HepG2 (cell line): ENCODE results near the gene PGA5. TPM values are rescaled to one million over a fixed set of nuclear protein-coding genes. Genes with fewer than 3 reads are reported as not detected.
A peak's percentile ranks its signal among the peaks of the same experiment; 100 is the strongest.

ENCODE experiments used
- CBX1 ChIP-seq: IDR thresholded peaks from one replicate; pipeline ENCODE4 v1.6.1; 2016; ENCODE audit warnings: antibody characterized with exemption, low read depth
- EED ChIP-seq: sonication (generic); formaldehyde crosslinking; IDR thresholded peaks from 2 replicates; pipeline ENCODE4 v1.5.0; 2020; ENCODE audit warnings: mild to moderate bottlenecking, missing genetic modification reagents
- HCFC1 ChIP-seq: fragments of 150-350 bp; IDR thresholded peaks from 2 replicates; pipeline ENCODE4 v1.6.1; 2014; ENCODE audit warnings: low read depth, low read length
- JUNB ChIP-seq: sonication (generic); formaldehyde crosslinking; IDR thresholded peaks from 2 replicates; pipeline ENCODE4 v1.8.0; 2022; ENCODE audit warnings: missing genetic modification reagents, mild to moderate bottlenecking, borderline replicate concordance
- KDM5B ChIP-seq: sonication (generic); formaldehyde crosslinking; IDR thresholded peaks from 2 replicates; pipeline ENCODE4 v1.4.0; 2020; ENCODE audit warnings: missing genetic modification reagents, mild to moderate bottlenecking, borderline replicate concordance
- KLF6 ChIP-seq: IDR thresholded peaks from 2 replicates; pipeline ENCODE4 v1.8.0; 2016; ENCODE audit warnings: missing biosample characterization, missing genetic modification reagents
- MYC ChIP-seq: sonication (generic); formaldehyde crosslinking; IDR thresholded peaks from 2 replicates; pipeline ENCODE4 v1.9.0; 2021; ENCODE audit warnings: missing genetic modification reagents, borderline replicate concordance
- PCBP2 ChIP-seq: fragments of 200-400 bp; formaldehyde crosslinking; optimal IDR thresholded peaks from 2 replicates; pipeline ENCODE3; 2018; ENCODE audit warnings: low read length, low read depth; ENCODE audit not compliant: poor library complexity, severe bottlenecking
- SMARCE1 ChIP-seq: fragments of 450-650 bp; IDR thresholded peaks from 2 replicates; pipeline ENCODE4 v1.6.1; 2017; ENCODE audit warnings: borderline replicate concordance
- TBX2 ChIP-seq: sonication (generic); formaldehyde crosslinking; IDR thresholded peaks from 2 replicates; pipeline ENCODE4 v1.5.0; 2020; ENCODE audit warnings: missing genetic modification reagents, mild to moderate bottlenecking, borderline replicate concordance
- THYN1 ChIP-seq: sonication (generic); formaldehyde crosslinking; IDR thresholded peaks from 2 replicates; pipeline ENCODE4 v1.8.1; 2023; ENCODE audit warnings: low read depth, mild to moderate bottlenecking, moderate library complexity, missing genetic modification reagents, borderline replicate concordance
- WIZ ChIP-seq: sonication (generic); formaldehyde crosslinking; IDR thresholded peaks from 2 replicates; pipeline ENCODE4 v1.5.1; 2020; ENCODE audit warnings: mild to moderate bottlenecking, missing genetic modification reagents
- ZNF296 ChIP-seq: sonication (generic); formaldehyde crosslinking; conservative IDR thresholded peaks from 2 replicates; pipeline ENCODE4 v1.5.0; 2020; ENCODE audit warnings: mild to moderate bottlenecking, missing genetic modification reagents
- ZNF562 ChIP-seq: sonication (generic); formaldehyde crosslinking; IDR thresholded peaks from 2 replicates; pipeline ENCODE4 v1.8.0; 2022; ENCODE audit warnings: missing genetic modification reagents, borderline replicate concordance
- ZSCAN20 ChIP-seq: sonication (generic); formaldehyde crosslinking; IDR thresholded peaks from 2 replicates; pipeline ENCODE4 v1.4.0; 2020; ENCODE audit warnings: missing genetic modification reagents, mild to moderate bottlenecking, borderline replicate concordance
- ZSCAN9 ChIP-seq: IDR thresholded peaks from 2 replicates; pipeline ENCODE4 v1.6.1; 2016; ENCODE audit warnings: borderline replicate concordance
- polyA plus RNA-seq, 8 experiments: library from polyadenylated mRNA; depleted of rRNA in 3 of 8; stranded (reverse) in 7 of 8; unstranded in 1 of 8; fragments of >200 nt; fragmentation: Illumina TruSeq in 4 of 8; extraction: Trizol in 4 of 8; gene quantifications; 2 replicates each; pipeline versions ENCODE4 v1.2.1 to v1.2.3, GENCODE V29; 2011 to 2016; ENCODE audit warnings: low read depth in 4 of 8, missing spikeins in 1 of 8, mixed read lengths in 1 of 8; ENCODE audit not compliant: insufficient read depth in 1 of 8
- total RNA-seq, 5 experiments: library from RNA; depleted of rRNA; stranded (reverse); fragments of >200 nt; fragmentation: Illumina TruSeq; extraction: Trizol; gene quantifications; 2 replicates each; pipeline ENCODE4 v1.2.3, GENCODE V29; 2016; ENCODE audit warnings: low read depth in 1 of 5
- TF ChIP-seq, protein P1 (sequence below): sonication (generic); formaldehyde crosslinking; IDR thresholded peaks from 2 replicates; pipeline ENCODE4 v1.5.1; 2020; ENCODE audit warnings: missing genetic modification reagents, mild to moderate bottlenecking, borderline replicate concordance
- TF ChIP-seq, protein P2 (sequence below): sonication (generic); formaldehyde crosslinking; IDR thresholded peaks from 2 replicates; pipeline ENCODE4 v1.5.1; 2020; ENCODE audit warnings: missing genetic modification reagents, mild to moderate bottlenecking, borderline replicate concordance
- TF ChIP-seq, protein P3 (sequence below): IDR thresholded peaks from 2 replicates; pipeline ENCODE4 v1.6.1; 2016; ENCODE audit warnings: low read depth, control low read depth
- TF ChIP-seq, protein P4 (sequence below): sonication (generic); formaldehyde crosslinking; IDR thresholded peaks from 2 replicates; pipeline ENCODE4 v1.4.0; 2020; ENCODE audit warnings: missing genetic modification reagents

PGA5 gene
- total and polyA plus RNA-seq, 2 of the 13 experiments (the other 11 are each of a cell fraction or from before 2014, with no cell fraction given): not detected

DNA sequence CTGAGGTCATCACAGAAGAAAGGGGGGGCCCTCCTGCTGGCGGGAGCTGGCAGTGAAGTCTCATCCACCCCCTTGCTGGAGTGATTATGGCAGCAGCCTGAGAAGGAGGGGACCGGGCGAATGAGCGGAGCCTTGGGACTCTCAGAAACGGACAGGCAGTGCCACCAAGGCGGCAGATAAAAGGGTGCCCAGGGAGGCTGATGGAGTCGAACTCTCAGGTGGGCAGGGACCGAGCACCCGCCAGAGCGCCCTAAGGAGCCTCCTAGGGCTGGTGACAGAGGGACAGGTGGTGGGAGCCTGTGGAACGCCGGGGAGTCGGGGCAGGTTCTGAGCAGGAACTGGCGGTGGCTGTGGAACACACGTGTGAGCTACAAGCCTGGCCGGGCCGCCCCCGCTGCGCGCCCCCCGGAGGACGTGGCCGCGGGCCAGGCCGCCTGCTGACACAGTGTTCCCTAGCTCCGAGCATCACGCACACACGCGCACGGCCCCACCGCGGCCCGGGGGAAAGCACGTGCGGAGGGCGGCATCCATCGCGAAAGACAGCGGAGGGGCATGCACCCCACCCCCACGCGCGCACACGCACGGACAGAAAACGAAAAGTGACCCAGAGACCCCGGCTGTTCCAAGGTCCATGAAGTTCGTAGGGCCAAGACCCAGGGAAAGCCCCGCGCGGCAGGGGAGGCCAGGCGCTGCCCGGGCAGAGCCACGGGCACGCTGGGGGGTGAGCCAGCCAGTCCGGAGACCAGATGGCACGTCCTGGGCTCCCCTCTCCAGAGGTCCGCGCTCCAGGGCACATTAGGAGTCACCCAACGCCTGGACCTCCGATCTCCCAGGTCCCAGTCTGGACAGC, 53.1 kb downstream of the PGA5 start (continued):
- TF ChIP-seq, protein P1, sequence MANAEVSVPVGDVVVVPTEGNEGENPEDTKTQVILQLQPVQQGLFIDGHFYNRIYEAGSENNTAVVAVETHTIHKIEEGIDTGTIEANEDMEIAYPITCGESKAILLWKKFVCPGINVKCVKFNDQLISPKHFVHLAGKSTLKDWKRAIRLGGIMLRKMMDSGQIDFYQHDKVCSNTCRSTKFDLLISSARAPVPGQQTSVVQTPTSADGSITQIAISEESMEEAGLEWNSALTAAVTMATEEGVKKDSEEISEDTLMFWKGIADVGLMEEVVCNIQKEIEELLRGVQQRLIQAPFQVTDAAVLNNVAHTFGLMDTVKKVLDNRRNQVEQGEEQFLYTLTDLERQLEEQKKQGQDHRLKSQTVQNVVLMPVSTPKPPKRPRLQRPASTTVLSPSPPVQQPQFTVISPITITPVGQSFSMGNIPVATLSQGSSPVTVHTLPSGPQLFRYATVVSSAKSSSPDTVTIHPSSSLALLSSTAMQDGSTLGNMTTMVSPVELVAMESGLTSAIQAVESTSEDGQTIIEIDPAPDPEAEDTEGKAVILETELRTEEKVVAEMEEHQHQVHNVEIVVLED (CRISPR knock-in tag): 0 out of 2 replicates have a peak, but pooled peaks have one; percentile 12
- TF ChIP-seq, protein P2, sequence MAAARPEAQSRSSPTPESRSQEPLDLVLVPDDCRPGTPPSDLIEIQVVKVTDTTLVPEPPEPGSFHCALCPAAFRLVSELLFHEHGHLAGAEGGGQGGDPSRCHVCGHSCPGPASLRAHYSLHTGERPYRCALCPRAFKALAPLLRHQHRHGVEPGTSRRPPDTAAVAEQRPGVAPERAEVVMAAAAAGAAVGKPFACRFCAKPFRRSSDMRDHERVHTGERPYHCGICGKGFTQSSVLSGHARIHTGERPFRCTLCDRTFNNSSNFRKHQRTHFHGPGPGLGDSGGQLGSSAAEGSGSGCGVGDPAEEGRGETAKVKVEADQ (CRISPR knock-in tag): peak; percentile 75; the same call in 1 of the 2 replicates
- TF ChIP-seq ZNF562 (no peak), PCBP2 (no peak), SMARCE1 (no peak), MYC (CRISPR knock-in tag) (peak; percentile 81; the same call in 1 of the 2 replicates), ZNF296 (CRISPR knock-in tag) (0 out of 2 replicates have a peak, but pooled peaks have one; percentile 28), ZSCAN9 (CRISPR knock-in tag) (no peak), JUNB (no peak), ZSCAN20 (CRISPR knock-in tag) (no peak), THYN1 (CRISPR knock-in tag) (no peak), KDM5B (CRISPR knock-in tag) (peak; percentile 63), HCFC1 (no peak), KLF6 (CRISPR knock-in tag) (0 out of 2 replicates have a peak, but pooled peaks have one; percentile 35), CBX1 (no peak), WIZ (CRISPR knock-in tag) (peak; percentile 68; the same call in 1 of the 2 replicates), EED (CRISPR knock-in tag) (peak; percentile 47), TBX2 (CRISPR knock-in tag) (0 out of 2 replicates have a peak, but pooled peaks have one; percentile 1)
- TF ChIP-seq, protein P3, sequence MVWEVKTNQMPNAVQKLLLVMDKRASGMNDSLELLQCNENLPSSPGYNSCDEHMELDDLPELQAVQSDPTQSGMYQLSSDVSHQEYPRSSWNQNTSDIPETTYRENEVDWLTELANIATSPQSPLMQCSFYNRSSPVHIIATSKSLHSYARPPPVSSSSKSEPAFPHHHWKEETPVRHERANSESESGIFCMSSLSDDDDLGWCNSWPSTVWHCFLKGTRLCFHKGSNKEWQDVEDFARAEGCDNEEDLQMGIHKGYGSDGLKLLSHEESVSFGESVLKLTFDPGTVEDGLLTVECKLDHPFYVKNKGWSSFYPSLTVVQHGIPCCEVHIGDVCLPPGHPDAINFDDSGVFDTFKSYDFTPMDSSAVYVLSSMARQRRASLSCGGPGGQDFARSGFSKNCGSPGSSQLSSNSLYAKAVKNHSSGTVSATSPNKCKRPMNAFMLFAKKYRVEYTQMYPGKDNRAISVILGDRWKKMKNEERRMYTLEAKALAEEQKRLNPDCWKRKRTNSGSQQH (CRISPR knock-in tag): no peak; the same call in none of the 2 replicates
- TF ChIP-seq, protein P4, sequence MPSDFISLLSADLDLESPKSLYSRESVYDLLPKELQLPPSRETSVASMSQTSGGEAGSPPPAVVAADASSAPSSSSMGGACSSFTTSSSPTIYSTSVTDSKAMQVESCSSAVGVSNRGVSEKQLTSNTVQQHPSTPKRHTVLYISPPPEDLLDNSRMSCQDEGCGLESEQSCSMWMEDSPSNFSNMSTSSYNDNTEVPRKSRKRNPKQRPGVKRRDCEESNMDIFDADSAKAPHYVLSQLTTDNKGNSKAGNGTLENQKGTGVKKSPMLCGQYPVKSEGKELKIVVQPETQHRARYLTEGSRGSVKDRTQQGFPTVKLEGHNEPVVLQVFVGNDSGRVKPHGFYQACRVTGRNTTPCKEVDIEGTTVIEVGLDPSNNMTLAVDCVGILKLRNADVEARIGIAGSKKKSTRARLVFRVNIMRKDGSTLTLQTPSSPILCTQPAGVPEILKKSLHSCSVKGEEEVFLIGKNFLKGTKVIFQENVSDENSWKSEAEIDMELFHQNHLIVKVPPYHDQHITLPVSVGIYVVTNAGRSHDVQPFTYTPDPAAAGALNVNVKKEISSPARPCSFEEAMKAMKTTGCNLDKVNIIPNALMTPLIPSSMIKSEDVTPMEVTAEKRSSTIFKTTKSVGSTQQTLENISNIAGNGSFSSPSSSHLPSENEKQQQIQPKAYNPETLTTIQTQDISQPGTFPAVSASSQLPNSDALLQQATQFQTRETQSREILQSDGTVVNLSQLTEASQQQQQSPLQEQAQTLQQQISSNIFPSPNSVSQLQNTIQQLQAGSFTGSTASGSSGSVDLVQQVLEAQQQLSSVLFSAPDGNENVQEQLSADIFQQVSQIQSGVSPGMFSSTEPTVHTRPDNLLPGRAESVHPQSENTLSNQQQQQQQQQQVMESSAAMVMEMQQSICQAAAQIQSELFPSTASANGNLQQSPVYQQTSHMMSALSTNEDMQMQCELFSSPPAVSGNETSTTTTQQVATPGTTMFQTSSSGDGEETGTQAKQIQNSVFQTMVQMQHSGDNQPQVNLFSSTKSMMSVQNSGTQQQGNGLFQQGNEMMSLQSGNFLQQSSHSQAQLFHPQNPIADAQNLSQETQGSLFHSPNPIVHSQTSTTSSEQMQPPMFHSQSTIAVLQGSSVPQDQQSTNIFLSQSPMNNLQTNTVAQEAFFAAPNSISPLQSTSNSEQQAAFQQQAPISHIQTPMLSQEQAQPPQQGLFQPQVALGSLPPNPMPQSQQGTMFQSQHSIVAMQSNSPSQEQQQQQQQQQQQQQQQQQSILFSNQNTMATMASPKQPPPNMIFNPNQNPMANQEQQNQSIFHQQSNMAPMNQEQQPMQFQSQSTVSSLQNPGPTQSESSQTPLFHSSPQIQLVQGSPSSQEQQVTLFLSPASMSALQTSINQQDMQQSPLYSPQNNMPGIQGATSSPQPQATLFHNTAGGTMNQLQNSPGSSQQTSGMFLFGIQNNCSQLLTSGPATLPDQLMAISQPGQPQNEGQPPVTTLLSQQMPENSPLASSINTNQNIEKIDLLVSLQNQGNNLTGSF: no peak
